HG02852 (cell line): ENCODE data around the gene PYM1.
A peak's percentile ranks its signal among the peaks of the same experiment; 100 is the strongest.

Experiments
- ATAC-seq: cut with Tn5 transposase; IDR thresholded peaks from one replicate; pipeline ENCODE4 v1.9.1; 2021; ENCODE audit warnings: mild to moderate bottlenecking, moderate library complexity; ENCODE audit not compliant: unreplicated experiment

The PYM1 gene

DNA sequence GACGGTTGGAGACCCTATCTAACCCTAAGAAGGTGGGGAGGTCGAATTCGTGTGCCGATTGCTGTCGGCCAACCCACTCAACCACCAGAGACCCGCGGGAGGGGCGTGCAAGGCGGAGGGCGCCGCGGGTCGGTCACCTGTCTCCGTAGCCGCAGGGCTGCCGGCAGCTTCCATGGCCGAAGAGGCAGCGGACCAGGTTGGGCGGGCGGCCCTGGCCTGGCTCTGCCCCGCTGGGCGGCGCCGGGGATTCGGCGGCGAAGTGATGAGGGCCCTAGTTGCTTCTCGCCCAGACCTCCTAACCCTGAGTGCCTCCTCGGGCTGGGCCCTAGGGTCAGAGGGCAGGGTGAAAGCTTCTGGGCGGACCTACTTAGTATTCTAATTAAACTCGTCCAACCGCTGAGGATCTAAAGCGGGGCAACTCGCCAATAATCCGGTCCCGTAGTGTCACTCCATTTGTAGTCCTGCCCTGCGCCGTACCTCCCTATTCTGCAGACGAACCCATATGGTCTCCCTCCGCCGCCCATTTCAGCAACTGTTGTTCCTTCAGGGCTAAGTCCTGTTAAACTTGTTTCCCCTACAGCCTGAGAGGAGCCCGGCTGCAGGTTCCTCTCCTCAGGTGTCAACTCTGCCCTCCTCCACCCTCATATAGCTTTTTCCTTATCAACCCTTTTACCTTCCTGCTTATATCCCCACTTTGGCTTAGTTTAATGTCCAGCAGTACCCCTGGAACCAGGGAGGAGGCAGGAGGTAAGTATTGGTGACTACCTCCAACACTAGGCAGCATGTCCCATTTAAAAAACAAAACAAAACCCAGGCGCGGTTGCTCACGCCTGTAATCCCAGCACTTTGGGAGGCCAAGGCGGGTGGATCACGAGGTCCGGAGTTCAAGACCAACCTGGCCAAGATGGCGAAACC, at the start of gene PYM1:
Gene PYM1 (minus strand): TSS at position 307 of the 915 bp plus-strand sequence. CDS start 133 bp downstream, at position 174.
- peak; percentile 27 for ATAC-seq

- peak; percentile 22 for ATAC-seq
Measured at GRCh38 chr12:55974308-55974730, 46.6 kb upstream of the PYM1 start.

GRCh38 chr12:55973599-55974307, 46.1 kb upstream of the PYM1 start, which contains the start of gene RAB5B:
RAB5B (plus strand) TSS chr12:55974078; CDS start chr12:55986961, 12,883 bp downstream.
- ATAC-seq = peak; percentile 90

- ATAC-seq = no peak
Measured at GRCh38 chr12:55972911-55973598, 45.4 kb upstream of the PYM1 start.

- no peak for ATAC-seq
Measured at GRCh38 chr12:55972456-55972855, 44.8 kb upstream of the PYM1 start.

DNA sequence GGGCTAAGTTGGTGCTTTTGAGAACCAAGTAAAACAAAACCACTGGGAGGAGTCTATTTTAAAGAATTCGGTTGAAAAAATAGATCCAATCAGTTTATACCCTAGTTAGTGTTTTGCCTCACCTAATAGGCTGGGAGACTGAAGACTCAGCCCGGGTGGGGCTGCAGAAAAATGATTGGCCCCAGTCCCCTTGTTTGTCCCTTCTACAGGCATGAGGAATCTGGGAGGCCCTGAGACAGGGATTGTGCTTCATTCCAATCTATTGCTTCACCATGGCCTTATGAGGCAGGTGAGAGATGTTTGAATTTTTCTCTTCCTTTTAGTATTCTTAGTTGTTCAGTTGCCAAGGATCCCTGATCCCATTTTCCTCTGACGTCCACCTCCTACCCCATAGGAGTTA, 44.3 kb upstream of the PYM1 start:
- ATAC-seq = no peak

GRCh38 chr12:55970775-55971174, 43.1 kb upstream of the PYM1 start:
- no peak for ATAC-seq

- ATAC-seq = no peak
Measured at GRCh38 chr12:55969356-55969755, 41.7 kb upstream of the PYM1 start.

DNA sequence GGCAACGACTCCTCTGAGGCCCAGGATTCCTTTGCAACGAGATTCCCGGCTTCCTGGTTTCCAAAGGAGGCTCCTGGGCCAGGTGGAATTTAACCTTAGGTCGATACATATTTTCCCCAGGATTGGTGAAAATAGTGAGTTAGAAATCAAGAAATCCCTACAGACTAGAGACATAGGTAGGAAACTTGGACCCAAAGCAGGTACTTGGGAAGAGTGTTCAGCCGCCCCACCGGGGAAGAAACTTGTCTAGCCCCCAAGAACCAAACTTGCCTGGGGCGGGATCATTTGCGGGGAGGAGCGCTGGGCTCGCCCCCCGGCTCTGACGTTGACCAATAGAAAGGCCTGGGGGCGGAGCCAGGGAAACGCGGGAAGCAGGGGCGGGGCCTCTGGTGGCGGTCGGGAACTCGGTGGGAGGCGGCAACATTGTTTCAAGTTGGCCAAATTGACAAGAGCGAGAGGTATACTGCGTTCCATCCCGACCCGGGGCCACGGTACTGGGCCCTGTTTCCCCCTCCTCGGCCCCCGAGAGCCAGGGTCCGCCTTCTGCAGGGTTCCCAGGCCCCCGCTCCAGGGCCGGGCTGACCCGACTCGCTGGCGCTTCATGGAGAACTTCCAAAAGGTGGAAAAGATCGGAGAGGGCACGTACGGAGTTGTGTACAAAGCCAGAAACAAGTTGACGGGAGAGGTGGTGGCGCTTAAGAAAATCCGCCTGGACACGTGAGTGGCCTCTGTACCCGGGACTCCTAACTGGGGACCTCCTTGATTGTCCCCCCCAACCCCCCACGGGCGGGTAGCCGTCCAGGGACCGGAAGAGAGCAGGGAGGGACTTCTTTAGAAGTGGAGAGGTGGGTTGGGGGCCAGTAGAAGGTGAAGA, 39.0 kb upstream of the PYM1 start, which contains the start of gene CDK2:
Gene CDK2 (plus strand): TSS at position 423 of the 874 bp plus-strand sequence. CDS start 179 bp downstream, at position 602.
- ATAC-seq = peak; percentile 97

DNA sequence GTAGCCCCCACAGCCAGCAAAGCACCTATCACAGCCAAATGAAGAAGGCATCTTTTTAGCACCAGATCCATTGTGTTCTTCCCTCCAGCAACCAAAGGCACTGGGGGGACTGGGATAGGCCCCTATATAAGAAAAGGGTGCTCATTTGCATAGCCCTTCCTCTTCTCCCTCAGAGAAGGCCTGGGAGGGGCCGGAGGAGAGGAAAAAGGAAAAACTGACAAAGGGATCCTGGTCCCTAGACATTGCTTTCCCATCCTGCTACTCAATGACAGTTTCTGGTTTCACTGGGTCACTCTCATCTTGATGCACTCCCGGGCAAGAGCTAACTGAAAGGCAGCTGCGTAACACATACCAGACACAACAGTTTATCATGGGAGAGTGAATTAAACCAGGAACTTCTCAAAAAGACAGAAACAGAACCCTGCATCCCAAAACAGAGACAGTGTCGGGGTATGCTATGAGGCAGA, 38.3 kb upstream of the PYM1 start, which contains the start of gene PMEL:
Gene PMEL (minus strand): TSS at position 102 of the 467 bp plus-strand sequence. CDS start 31 bp downstream, at position 71.
- no peak for ATAC-seq

- ATAC-seq = no peak
Measured at GRCh38 chr12:55965240-55965639, 37.5 kb upstream of the PYM1 start.

- ATAC-seq = no peak
Measured at GRCh38 chr12:55963760-55964159, 36.1 kb upstream of the PYM1 start.

DNA sequence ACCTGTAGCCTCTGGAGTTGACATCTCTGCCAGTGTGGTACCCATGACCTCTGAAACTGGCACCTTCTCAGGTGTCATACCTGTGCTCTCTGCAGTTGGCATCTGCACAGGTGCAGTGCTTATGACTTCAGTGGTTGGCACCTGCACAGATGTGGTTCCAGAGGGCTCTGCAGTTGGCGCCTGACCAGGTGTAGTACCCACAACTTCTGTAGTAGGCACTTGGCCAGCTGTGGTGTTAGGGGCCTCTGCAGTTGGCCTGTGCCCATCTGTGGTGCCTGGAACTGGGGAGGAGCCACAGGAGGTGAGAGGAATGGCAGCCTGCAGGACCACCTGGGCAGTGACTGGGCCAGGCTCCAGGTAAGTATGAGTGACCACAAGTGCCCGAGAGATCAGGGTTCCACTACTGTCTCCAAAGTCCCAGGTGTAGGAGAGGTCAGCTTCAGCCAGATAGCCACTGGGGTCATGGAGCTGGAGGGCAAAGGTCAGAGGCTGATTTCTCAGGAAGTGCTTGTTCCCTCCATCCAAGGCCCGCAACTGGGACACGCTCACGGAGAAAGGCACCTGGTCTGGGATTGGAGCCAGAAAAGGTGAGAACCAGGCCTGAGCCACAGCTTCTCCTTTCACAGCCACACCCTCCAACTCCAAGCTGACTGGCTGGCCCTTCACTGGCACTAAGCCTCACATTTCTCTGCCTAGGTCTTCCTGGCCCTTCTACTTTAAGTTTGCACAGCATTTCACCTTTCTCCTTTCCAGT, 29.6 kb upstream of the PYM1 start:
- no peak for ATAC-seq

- ATAC-seq = no peak
Measured at GRCh38 chr12:55955800-55956508, 28.3 kb upstream of the PYM1 start.

GRCh38 chr12:55955344-55955743, 27.6 kb upstream of the PYM1 start:
- no peak for ATAC-seq

- no peak for ATAC-seq
Measured at GRCh38 chr12:55946553-55946952, 18.9 kb upstream of the PYM1 start.

GRCh38 chr12:55942577-55943136, 15.0 kb upstream of the PYM1 start:
- ATAC-seq = no peak

DNA sequence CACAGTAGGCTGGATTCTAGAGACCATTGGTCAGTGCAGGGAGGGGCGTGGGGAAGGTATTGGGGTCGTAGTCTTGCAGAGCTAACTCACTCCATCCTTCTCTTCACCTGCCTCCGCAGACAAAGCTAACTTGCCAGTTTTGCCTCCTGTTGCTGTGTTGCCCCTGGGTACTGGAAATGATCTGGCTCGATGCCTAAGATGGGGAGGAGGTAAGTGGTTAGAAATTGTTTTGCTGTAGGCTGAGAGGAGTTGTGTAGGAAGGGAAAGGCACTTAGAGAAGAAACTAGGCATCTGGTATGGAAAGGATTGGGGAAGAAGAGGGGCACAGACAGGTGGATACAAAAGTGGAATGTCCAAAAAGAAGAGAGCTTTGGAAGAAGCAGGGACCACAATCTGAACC, 14.4 kb upstream of the PYM1 start:
- no peak for ATAC-seq
